Central memory CD8-positive, alpha-beta T cell (primary cell): ENCODE measurements around the gene AKT3.

ENCODE experiments used
- ATAC-seq: fragments of 150-1000 bp; cut with Tn5 transposase; replicated peaks from 2 replicates; pipeline ENCODE4 v1.10.0; 2022; ENCODE audit warnings: mild to moderate bottlenecking, moderate FRiP score, moderate number of reproducible peaks; ENCODE audit not compliant: poor library complexity, severe bottlenecking; ENCODE audit errors: extremely low read depth
- DNase-seq, 2 donors: peaks; one replicate each; pipeline ENCODE4 v3.0.0; 2021; ENCODE audit warnings: low spot score in 2 of 2
- H3K27ac Mint-ChIP-seq: one replicate; pipeline ENCODE4 v1.8.0; 2022; ENCODE audit warnings: low read depth, mild to moderate bottlenecking, moderate library complexity, mixed read lengths
- H3K27me3 Mint-ChIP-seq: one replicate; pipeline ENCODE4 v1.8.0; 2022; ENCODE audit warnings: mixed read lengths
- H3K36me3 Mint-ChIP-seq: one replicate; pipeline ENCODE4 v1.8.0; 2022; ENCODE audit warnings: mild to moderate bottlenecking, moderate library complexity, mixed read lengths; ENCODE audit not compliant: insufficient read depth
- H3K4me1 Mint-ChIP-seq: one replicate; pipeline ENCODE4 v1.8.0; 2022; ENCODE audit warnings: mixed read lengths
- H3K4me3 Mint-ChIP-seq: one replicate; pipeline ENCODE4 v1.8.0; 2022; ENCODE audit warnings: mild to moderate bottlenecking, moderate library complexity, mixed read lengths
- H3K9me3 Mint-ChIP-seq: one replicate; pipeline ENCODE4 v1.8.0; 2022; ENCODE audit warnings: mixed read lengths

Gene AKT3

DNA sequence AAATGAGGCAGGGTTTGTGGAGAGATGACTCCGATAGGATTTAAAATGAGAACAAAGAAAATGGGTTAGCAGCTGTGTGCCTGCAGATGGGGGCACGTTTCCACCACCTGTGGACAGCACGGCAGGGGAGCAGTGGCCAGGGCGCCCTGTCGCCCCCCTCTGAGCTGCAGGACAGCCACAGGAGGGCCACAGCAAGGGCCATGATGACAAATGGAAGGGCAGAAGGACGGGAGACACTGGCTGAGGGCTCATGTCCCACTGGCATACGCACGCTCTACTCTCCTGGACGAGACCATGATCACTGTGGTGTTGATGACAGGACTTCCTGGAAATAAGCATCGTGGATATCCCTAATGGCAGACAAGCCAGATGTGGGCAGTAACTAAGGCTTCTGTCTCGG lies 353.2 kb downstream of the AKT3 start:
- H3K9me3 Mint-ChIP-seq = no peaks in the 10 kb centered on the region
- H3K36me3 Mint-ChIP-seq = peaks cover 19% of the 10 kb centered on the region
- H3K27ac Mint-ChIP-seq = no peak overlapping the region
- H3K4me1 Mint-ChIP-seq = no peaks in the 10 kb centered on the region
- H3K27me3 Mint-ChIP-seq = no peaks in the 10 kb centered on the region
- DNase-seq (no peak), ATAC-seq (no peak)
- no peak overlapping the region for H3K4me3 Mint-ChIP-seq

DNA sequence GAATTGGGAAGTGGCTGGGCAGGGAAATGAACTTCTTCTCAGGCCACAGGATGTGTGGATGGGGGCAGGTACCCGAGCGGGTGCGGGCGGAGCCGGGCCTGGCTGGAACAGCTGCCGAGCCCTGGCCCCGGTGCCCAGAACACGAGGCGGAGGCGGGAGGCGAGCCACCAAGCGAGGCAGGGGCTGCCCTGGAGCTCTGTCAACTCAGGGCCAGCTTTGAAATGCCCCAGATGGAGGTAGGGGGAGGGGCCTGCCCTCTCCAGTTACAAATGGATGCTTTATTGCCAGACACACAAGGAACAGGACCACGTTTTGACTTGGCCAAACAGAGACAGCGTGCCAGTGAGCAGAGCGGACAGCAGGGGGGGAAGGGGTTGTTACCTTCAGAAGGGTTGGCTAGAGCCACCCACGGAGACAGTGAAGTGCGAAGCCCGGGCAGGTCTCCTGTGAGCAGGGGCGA lies 353.8 kb downstream of the AKT3 start:
- Mint-ChIP-seq H3K4me1 (no peaks in the 10 kb centered on the region), H3K9me3 (no peaks in the 10 kb centered on the region), H3K36me3 (peaks cover 16% of the 10 kb centered on the region), H3K27ac (peak overlapping the region; percentile 22), H3K27me3 (no peaks in the 10 kb centered on the region), H3K4me3 (no peak overlapping the region)
- ATAC-seq = no peak
- no peak for DNase-seq

DNA sequence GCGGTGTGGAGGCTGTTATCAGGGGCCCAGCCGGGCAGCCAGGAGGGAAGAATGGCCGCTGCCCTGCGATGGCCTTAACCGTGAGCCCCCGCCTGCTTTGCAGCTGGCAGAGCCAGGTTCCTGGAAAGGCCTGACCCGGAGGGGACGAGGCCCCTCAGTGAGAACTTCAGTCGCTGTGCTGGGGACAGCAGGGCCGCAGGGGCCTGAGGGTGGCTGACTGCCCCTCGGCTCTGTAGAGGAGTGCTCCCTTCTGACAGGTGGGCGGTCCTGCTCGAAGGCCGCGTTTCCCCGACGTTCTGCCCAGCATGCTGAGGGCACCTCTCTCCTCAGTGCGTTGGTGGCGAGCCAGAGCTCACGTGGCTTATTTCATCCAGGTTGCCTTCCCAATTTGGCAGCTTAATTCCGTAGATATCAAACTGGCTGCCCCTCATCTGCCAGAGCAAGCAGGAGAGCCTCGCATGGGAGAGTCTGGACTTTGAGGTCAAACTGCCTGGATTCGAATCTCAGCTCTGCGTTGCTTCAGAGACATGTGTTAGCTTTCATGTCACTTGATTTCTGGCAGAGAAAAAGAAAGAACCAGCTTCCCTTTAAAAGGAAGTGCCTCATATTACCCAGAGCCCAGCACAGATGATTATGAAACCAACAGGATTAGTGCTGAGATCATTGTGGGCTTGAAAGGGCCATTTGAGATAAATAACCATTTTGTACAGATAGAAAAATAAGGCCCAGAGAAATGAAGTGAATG lies 354.4 kb downstream of the AKT3 start:
- peak; percentile 32 for ATAC-seq
- peak overlapping the region; percentile 22 for H3K27ac Mint-ChIP-seq
- no peak for DNase-seq

DNA sequence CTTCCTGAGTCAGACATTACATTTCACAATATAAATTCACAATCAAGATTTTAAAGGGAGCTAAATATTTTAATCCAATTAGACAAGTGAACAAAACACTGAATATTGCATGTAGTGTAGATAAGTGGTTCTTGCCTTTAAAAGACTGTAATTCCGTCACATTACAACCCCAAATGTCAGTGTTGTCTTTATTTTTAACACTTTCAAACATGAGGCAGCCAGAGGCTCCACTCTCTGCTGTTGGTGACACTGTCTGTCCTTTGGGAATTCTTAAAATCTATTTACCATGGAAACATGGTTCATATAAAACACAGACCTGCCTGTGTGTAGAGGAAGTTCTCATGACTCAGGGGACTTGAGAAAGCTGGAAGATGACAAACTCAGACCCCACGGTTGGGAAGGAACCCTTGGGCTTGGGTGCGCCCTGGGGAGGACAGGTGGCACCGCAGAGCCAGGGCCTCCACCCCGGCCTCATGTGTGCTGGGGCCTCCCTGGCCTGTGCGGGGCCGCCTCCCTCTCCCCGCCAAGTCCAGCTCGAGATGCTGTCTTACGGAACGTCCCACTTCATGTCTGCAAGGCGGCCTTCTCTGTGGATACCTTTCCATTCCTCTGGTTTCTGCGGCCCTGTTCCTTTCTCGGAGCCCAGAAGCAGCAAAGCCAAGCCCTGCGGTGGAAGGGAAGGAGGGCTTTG lies 355.2 kb downstream of the AKT3 start:
- H3K27ac Mint-ChIP-seq = no peak overlapping the region
- H3K27me3 Mint-ChIP-seq = no peaks in the 10 kb centered on the region
- no peaks in the 10 kb centered on the region for H3K9me3 Mint-ChIP-seq
- H3K4me1 Mint-ChIP-seq = no peaks in the 10 kb centered on the region
- H3K4me3 Mint-ChIP-seq = no peak overlapping the region
- no peak for ATAC-seq
- H3K36me3 Mint-ChIP-seq = peaks cover 14% of the 10 kb centered on the region
- no peak for DNase-seq

More for the DNA sequence above, 354.4 kb downstream of the AKT3 start:
- Mint-ChIP-seq H3K4me3 (no peak overlapping the region), H3K4me1 (no peaks in the 10 kb centered on the region), H3K9me3 (no peaks in the 10 kb centered on the region), H3K36me3 (peaks cover 14% of the 10 kb centered on the region), H3K27me3 (no peaks in the 10 kb centered on the region)

DNA sequence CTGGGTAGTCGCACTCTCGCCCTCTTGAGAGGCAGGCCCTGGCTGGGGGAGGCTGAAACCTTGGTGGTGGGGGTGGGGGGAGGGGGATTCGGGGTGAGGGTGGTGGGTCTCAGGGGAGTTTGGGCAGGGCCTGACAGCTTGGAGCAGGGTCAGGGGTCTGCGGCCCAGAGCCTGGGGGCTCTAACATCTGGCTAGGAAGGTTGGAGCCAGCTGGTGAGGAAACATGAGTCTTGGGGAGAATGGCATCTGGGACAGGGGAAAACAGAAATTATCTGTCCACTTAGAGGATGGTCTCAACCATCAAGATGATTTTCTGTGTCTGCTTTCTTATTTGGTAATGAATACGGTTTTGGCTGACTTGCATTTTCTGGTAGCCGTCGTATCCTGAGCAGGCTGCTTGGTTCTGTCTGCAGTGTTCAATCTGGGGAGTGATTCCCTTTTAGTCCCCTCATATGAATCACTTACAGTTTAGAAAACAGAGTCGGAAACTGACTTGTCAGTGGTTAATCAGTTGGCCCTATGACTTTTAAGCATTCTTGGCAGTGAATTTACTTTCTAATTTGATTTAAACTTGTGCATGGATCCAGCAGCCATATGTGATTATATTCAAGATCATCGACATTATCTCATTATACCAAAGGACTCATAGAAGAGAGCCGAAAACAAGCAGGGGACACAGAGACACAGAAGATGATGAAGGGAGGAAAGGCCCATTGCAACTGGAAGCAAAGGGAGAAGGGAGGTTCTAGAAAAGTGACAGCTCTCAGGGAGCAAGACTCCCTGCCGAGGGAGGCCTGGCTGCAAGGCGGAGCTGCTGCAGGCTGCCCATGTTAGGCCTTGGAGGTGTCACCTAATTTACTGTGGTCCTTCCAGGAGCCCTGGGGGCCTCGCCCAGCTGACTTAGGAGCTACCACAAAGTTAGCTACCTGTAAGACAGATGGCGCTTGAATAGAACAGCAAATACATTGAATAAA lies 356.6 kb downstream of the AKT3 start:
- no peaks in the 10 kb centered on the region for H3K27me3 Mint-ChIP-seq
- H3K27ac Mint-ChIP-seq = no peak overlapping the region
- no peaks in the 10 kb centered on the region for H3K4me1 Mint-ChIP-seq
- no peak overlapping the region for H3K4me3 Mint-ChIP-seq
- no peak for ATAC-seq
- peaks cover 12% of the 10 kb centered on the region for H3K36me3 Mint-ChIP-seq
- no peaks in the 10 kb centered on the region for H3K9me3 Mint-ChIP-seq
- DNase-seq = no peak

DNA sequence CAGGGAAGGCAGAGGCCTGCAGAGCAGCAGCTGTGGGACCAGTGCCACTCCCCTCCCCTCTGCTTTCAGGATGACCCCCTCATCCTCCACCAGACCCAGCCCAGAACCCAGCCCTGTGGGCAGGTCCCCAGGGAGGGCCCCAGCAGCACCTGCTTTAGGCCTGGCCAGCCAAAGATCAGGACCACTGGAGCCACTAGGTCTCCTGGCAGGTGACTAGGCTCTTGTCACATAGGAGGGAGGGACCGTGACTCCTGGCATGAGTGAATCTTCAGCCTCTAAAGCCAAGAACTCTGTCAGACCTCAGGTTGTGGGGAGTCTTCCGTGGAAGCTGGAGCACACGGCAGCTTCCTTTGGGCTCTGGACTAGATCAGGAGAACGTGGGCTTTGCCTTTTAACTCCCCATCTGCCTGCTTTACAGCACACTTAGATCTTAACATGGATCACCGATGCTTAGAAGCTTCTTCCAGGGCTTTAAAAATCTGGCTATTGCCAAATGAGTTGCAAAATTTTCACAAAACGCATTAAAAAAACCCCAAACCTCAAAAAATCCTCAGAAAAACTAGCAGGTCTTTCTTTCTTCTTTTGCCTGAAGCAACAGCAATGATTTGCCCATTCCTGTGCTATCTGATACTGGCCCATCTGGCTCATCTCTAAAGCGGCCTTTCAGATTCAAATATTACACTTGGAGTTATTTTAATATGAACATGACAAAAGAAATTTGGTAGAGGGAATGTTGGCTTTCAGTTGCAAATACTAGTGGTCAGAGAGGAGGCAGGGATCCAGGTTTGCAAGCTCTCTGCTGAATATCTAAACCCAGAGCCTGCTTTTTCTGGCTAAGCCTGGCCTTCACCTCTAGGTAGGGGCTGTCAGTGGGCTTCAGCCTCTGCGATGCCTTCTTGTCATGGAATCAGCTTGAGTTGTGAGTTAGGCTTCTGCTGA lies 359.0 kb downstream of the AKT3 start:
- DNase-seq (no peak), ATAC-seq (no peak)
- no peak overlapping the region for H3K4me3 Mint-ChIP-seq
- H3K27me3 Mint-ChIP-seq = no peaks in the 10 kb centered on the region
- H3K9me3 Mint-ChIP-seq = no peaks in the 10 kb centered on the region
- H3K27ac Mint-ChIP-seq = no peak overlapping the region
- H3K36me3 Mint-ChIP-seq = peaks cover 13% of the 10 kb centered on the region
- no peaks in the 10 kb centered on the region for H3K4me1 Mint-ChIP-seq

DNA sequence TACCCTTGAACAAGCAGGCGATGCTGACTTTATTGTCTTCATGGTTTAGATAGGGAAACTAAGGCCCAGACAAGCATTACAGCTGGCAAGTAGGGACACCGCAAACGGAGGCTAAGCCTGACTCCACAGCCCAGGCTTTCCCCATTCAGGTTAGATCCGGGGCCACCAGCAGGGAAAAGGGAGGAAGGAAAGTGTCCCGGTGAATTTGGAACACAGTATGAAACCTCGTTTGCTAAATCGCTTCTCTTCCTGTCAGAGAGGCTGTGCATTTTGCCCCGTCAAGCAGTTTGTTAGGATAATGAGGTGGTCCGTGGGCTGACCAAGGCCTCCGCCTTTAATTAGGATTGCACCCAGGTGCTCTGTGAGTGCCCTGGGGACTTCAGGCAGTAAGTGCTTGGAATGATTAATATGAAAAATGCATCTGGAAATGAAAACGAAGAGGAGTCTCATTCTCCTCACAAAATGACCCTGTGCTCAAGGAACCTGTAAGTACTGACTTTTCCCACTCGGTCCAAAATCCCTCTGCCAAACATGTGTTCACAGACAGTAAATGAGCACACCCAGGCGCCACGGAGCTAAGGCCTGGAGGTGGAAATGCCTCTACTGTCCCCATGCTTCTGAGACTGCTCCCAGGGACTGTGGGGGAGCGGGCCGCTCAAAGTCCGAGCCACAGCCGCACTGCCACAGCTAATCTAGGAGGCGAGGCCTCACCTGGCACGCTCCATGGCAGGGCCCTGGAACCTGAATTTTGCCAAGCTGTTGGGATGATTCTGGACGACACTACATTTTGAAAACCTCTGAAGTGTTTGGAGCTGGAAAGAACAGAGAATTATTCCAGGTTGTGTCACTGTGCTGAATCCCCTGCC lies 360.1 kb downstream of the AKT3 start:
- no peaks in the 10 kb centered on the region for H3K4me1 Mint-ChIP-seq
- H3K9me3 Mint-ChIP-seq = no peaks in the 10 kb centered on the region
- no peak for ATAC-seq
- no peak for DNase-seq
- peak overlapping the region; percentile 81 for H3K27ac Mint-ChIP-seq
- peaks cover 10% of the 10 kb centered on the region for H3K36me3 Mint-ChIP-seq
- H3K27me3 Mint-ChIP-seq = no peaks in the 10 kb centered on the region
- no peak overlapping the region for H3K4me3 Mint-ChIP-seq

DNA sequence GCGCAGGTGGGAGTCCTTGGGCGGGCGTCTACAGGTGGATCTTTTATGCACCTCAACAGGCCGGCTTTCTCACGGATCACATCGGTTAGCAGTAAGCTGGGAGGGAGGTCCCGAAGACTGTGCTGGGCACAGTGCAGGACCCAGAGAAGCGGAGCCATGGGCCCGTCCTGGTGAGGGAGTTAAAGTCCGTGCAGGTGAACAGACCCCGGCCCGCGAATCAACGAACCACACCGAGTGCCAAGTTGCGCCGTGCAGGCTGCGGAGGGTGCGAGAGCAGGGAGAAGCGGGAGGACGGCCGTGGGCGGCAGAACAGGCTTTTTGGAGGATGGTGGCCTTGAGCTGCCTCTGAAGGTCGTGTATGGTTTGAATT lies 360.9 kb downstream of the AKT3 start:
- H3K4me3 Mint-ChIP-seq = no peak overlapping the region
- peaks cover 10% of the 10 kb centered on the region for H3K36me3 Mint-ChIP-seq
- H3K27ac Mint-ChIP-seq = peak overlapping the region; percentile 81
- no peaks in the 10 kb centered on the region for H3K9me3 Mint-ChIP-seq
- no peaks in the 10 kb centered on the region for H3K4me1 Mint-ChIP-seq
- no peak for DNase-seq
- ATAC-seq = no peak
- no peaks in the 10 kb centered on the region for H3K27me3 Mint-ChIP-seq

DNA sequence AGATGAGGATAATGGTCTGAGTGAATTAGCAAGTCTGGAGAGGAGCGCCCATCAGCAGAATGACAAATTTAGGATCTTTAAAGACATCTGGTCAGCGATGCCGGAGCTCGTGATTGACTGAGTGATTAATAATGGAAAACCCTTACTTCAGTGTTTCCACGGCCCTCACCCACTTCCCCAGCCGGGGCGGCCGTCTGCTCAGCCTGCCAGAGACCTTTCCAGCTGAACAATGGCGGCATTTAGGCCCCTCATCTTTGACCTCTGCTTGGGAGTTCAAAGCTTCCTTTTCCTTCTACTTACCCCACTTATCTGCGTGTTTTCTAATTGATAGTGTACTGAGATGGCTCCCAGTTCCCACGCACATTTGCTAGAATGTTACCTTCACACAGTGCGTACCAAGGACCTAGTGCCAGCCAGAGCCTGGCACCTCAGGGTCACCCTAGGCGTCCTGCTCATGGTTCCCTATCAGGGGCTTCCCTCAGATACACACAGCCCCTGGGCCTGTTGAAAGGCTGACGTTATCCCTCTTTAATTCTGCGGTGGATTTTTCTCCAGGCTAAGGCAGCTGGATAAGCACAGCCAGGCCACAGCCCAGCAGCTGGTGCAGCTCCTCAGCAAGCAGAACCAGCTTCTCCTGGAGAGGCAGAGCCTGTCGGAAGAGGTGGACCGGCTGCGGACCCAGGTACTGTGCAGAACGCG lies 361.4 kb downstream of the AKT3 start:
- peak overlapping the region; percentile 19 for H3K4me3 Mint-ChIP-seq

DNA sequence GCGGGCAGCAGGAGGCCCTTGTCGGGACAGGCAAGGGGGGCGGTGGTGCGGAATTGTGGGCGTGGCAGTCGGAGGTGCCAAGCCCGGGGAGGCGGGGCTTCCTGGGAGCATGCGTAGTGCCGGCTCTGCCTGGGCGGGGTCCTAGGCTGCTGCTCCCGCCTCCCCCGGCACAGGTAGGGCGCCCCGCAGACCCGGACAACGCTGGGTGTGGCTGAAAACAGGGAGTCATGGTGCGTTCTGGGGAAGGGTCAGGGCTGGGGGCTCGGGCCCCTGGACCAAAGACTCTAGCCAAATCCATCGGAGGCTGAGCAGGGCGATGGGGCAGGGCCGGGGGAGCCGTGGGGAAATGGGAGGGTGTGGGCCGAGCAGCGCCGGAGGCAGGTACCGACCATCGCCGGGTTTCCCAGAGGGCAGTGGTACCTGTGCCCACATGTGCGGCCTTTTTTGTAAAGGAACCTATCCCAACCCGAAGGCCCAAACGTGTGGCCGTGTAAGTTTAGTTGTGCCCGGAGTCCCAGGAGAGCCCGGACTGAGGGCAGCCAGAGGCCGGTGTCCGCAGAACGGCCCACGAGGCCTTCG lies 362.3 kb downstream of the AKT3 start:
- Mint-ChIP-seq H3K36me3 (peaks cover 13% of the 10 kb centered on the region), H3K27me3 (no peaks in the 10 kb centered on the region), H3K27ac (peak overlapping the region; percentile 41), H3K9me3 (no peaks in the 10 kb centered on the region), H3K4me3 (peak overlapping the region; percentile 31), H3K4me1 (peaks cover 7% of the 10 kb centered on the region)
- ATAC-seq (no peak), DNase-seq (no peak)

More for the DNA sequence above, 361.4 kb downstream of the AKT3 start:
- Mint-ChIP-seq H3K9me3 (no peaks in the 10 kb centered on the region), H3K4me1 (peaks cover 5% of the 10 kb centered on the region), H3K27ac (peak overlapping the region; percentile 81), H3K27me3 (no peaks in the 10 kb centered on the region), H3K36me3 (peaks cover 10% of the 10 kb centered on the region)
- ATAC-seq (no peak), DNase-seq (no peak)
